ENCODE results near the gene OR6A2.
"Not testable (repeated sequence)": the region's sequence is repeated elsewhere in the genome, so short reads cannot be mapped to it uniquely, and the experiment has no call there.

The OR6A2 gene

GRCh38 chr11:6799402-6799801 lies at the start of gene OR6A2:
TSS of gene OR6A2 (minus strand) at chr11:6799689. CDS start at chr11:6795708, 3,981 bp downstream.
- no peak for DNase-seq

GRCh38 chr11:6845383-6845782 lies 45.9 kb upstream of the OR6A2 start, which contains the start of gene OR10A5:
TSS of gene OR10A5 (plus strand) at chr11:6845683. CDS start at chr11:6845683, 0 bp downstream.
- TF ChIP-seq GATA1 (IDR thresholded peaks at IDR 0.05; ENCODE audit: low read depth, low read length), result no peak
- TF ChIP-seq POLR2A (IDR thresholded peaks at IDR 0.05; ENCODE audit: low read length), result no peak

More at GRCh38 chr11:6799402-6799801, at the start of gene OR6A2:
- TF ChIP-seq GATA1 (IDR thresholded peaks at IDR 0.05; ENCODE audit: low read depth, low read length) (no peak), POLR2A (IDR thresholded peaks at IDR 0.05; ENCODE audit: low read length) (no peak)

GRCh38 chr11:6844356-6844755 lies 44.9 kb upstream of the OR6A2 start:
- no peak for DNase-seq
- TF ChIP-seq GATA1 (IDR thresholded peaks at IDR 0.05; ENCODE audit: low read depth, low read length) (no peak), POLR2A (IDR thresholded peaks at IDR 0.05; ENCODE audit: low read length) (no peak)

More at GRCh38 chr11:6845383-6845782, 45.9 kb upstream of the OR6A2 start, which contains the start of gene OR10A5:
- DNase-seq, result no peak

GRCh38 chr11:6843670-6844069 lies 44.2 kb upstream of the OR6A2 start:
- no peak for DNase-seq
- TF ChIP-seq POLR2A (IDR thresholded peaks at IDR 0.05; ENCODE audit: low read length) (no peak), GATA1 (IDR thresholded peaks at IDR 0.05; ENCODE audit: low read depth, low read length) (no peak)

GRCh38 chr11:6841694-6842093 lies 42.2 kb upstream of the OR6A2 start:
- no peak for TF ChIP-seq GATA1 (IDR thresholded peaks at IDR 0.05; ENCODE audit: low read depth, low read length)
- TF ChIP-seq POLR2A (IDR thresholded peaks at IDR 0.05; ENCODE audit: low read length), result no peak
- DNase-seq, result no peak

- TF ChIP-seq POLR2A (IDR thresholded peaks at IDR 0.05; ENCODE audit: low read length), result no peak
- TF ChIP-seq GATA1 (IDR thresholded peaks at IDR 0.05; ENCODE audit: low read depth, low read length), result no peak
- no peak for DNase-seq
Observed at GRCh38 chr11:6834021-6834420, 34.5 kb upstream of the OR6A2 start.

GRCh38 chr11:6833356-6833755 lies 33.9 kb upstream of the OR6A2 start:
- no peak for TF ChIP-seq GATA1 (IDR thresholded peaks at IDR 0.05; ENCODE audit: low read depth, low read length)
- no peak for TF ChIP-seq POLR2A (IDR thresholded peaks at IDR 0.05; ENCODE audit: low read length)
- no peak for DNase-seq

GRCh38 chr11:6828103-6828502 lies 28.6 kb upstream of the OR6A2 start:
- TF ChIP-seq POLR2A (IDR thresholded peaks at IDR 0.05; ENCODE audit: low read length) (no peak), GATA1 (IDR thresholded peaks at IDR 0.05; ENCODE audit: low read depth, low read length) (no peak)

GRCh38 chr11:6825231-6825744 lies 25.8 kb upstream of the OR6A2 start:
- TF ChIP-seq GATA1 (IDR thresholded peaks at IDR 0.05; ENCODE audit: low read depth, low read length) (no peak), POLR2A (IDR thresholded peaks at IDR 0.05; ENCODE audit: low read length) (no peak)

More at GRCh38 chr11:6828103-6828502, 28.6 kb upstream of the OR6A2 start:
- DNase-seq, result no peak

GRCh38 chr11:6824136-6824823 lies 24.8 kb upstream of the OR6A2 start:
- TF ChIP-seq GATA1 (IDR thresholded peaks at IDR 0.05; ENCODE audit: low read depth, low read length), result no peak
- no peak for TF ChIP-seq POLR2A (IDR thresholded peaks at IDR 0.05; ENCODE audit: low read length)
- no peak for DNase-seq

More at GRCh38 chr11:6825231-6825744, 25.8 kb upstream of the OR6A2 start:
- no peak for DNase-seq

- no peak for DNase-seq
- TF ChIP-seq POLR2A (IDR thresholded peaks at IDR 0.05; ENCODE audit: low read length) (no peak), GATA1 (IDR thresholded peaks at IDR 0.05; ENCODE audit: low read depth, low read length) (no peak)
Observed at GRCh38 chr11:6818967-6819366, 19.5 kb upstream of the OR6A2 start.

- TF ChIP-seq POLR2A (IDR thresholded peaks at IDR 0.05; ENCODE audit: low read length), result no peak
- TF ChIP-seq GATA1 (IDR thresholded peaks at IDR 0.05; ENCODE audit: low read depth, low read length), result no peak
- no peak for DNase-seq
Observed at GRCh38 chr11:6817694-6818093, 18.2 kb upstream of the OR6A2 start.

- no peak for DNase-seq
- TF ChIP-seq POLR2A (IDR thresholded peaks at IDR 0.05; ENCODE audit: low read length), result no peak
- no peak for TF ChIP-seq GATA1 (IDR thresholded peaks at IDR 0.05; ENCODE audit: low read depth, low read length)
Observed at GRCh38 chr11:6813656-6814055, 14.2 kb upstream of the OR6A2 start.

- peak; percentile 32 to 56 for DNase-seq
- TF ChIP-seq POLR2A (IDR thresholded peaks at IDR 0.05; ENCODE audit: low read length) (no peak), GATA1 (IDR thresholded peaks at IDR 0.05; ENCODE audit: low read depth, low read length) (no peak)
Observed at GRCh38 chr11:6812390-6813005, 13.0 kb upstream of the OR6A2 start.

GRCh38 chr11:6801075-6801474 lies 1.6 kb upstream of the OR6A2 start:
- not testable (repeated sequence) for DNase-seq

Measured in erythroblast (primary cell).